ENCODE results near the gene TLCD2. TPM values are rescaled to one million over a fixed set of nuclear protein-coding genes. Genes with fewer than 3 reads are reported as not detected.

Gene TLCD2
- total and polyA plus RNA-seq, 2 of the 13 experiments (the other 11 are each of a cell fraction or from before 2014, with no cell fraction given), result 0.90 to 1.1 TPM

DNA sequence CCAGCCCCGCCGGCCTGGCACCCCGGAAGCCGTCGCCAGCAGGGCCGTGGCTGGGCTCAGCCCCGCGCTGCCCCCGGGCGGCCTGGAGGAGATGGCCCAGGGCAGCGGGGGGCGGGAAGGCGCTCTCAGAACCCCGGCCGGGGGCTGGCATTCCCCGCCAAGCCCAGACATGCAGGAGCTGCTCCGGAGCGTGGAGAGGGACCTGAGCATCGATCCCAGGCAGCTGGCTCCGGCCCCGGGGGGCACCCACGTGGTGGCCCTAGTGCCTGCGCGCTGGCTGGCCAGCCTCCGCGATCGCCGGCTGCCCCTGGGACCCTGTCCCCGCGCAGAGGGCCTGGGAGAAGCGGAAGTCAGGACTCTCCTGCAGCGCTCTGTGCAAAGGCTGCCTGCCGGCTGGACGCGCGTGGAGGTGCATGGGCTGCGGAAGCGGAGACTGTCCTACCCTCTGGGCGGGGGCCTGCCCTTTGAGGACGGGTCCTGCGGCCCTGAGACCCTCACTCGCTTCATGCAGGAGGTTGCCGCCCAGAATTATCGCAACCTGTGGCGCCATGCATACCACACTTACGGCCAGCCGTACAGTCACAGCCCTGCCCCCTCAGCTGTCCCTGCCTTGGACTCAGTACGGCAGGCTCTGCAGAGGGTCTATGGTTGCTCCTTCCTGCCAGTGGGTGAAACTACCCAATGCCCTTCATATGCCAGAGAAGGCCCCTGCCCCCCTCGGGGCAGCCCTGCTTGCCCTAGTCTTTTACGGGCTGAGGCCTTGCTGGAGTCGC is 14.9 kb upstream of the TLCD2 start (continued):
- TF ChIP-seq, protein P1, sequence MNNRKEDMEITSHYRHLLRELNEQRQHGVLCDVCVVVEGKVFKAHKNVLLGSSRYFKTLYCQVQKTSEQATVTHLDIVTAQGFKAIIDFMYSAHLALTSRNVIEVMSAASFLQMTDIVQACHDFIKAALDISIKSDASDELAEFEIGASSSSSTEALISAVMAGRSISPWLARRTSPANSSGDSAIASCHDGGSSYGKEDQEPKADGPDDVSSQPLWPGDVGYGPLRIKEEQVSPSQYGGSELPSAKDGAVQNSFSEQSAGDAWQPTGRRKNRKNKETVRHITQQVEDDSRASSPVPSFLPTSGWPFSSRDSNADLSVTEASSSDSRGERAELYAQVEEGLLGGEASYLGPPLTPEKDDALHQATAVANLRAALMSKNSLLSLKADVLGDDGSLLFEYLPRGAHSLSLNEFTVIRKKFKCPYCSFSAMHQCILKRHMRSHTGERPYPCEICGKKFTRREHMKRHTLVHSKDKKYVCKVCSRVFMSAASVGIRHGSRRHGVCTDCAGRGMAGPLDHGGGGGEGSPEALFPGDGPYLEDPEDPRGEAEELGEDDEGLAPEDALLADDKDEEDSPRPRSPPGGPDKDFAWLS (CRISPR knock-in tag; IDR thresholded peaks at IDR 0.05; ENCODE audit: borderline replicate concordance), result no peak
- TF ChIP-seq KDM2A (CRISPR knock-in tag; IDR thresholded peaks at IDR 0.05; ENCODE audit: borderline replicate concordance, low read depth), result peak; percentile 6; the same call in 1 of the 2 replicates
- TF ChIP-seq KLF6 (CRISPR knock-in tag; IDR thresholded peaks at IDR 0.05), result no peak
- TF ChIP-seq, protein P2, sequence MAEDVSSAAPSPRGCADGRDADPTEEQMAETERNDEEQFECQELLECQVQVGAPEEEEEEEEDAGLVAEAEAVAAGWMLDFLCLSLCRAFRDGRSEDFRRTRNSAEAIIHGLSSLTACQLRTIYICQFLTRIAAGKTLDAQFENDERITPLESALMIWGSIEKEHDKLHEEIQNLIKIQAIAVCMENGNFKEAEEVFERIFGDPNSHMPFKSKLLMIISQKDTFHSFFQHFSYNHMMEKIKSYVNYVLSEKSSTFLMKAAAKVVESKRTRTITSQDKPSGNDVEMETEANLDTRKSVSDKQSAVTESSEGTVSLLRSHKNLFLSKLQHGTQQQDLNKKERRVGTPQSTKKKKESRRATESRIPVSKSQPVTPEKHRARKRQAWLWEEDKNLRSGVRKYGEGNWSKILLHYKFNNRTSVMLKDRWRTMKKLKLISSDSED (CRISPR knock-in tag; IDR thresholded peaks at IDR 0.05), result 0 out of 2 replicates have a peak, but pooled peaks have one; percentile 2
- no peak for TF ChIP-seq ZNF569 (CRISPR knock-in tag; IDR thresholded peaks at IDR 0.05; ENCODE audit: borderline replicate concordance)
- TF ChIP-seq ETV5 (CRISPR knock-in tag; IDR thresholded peaks at IDR 0.05; ENCODE audit: borderline replicate concordance), result peak; percentile 60; the same call in 1 of the 2 replicates
- TF ChIP-seq ZSCAN30 (CRISPR knock-in tag; IDR thresholded peaks at IDR 0.05), result no peak
- TF ChIP-seq ZSCAN9 (CRISPR knock-in tag; IDR thresholded peaks at IDR 0.05; ENCODE audit: borderline replicate concordance), result no peak
- TF ChIP-seq WIZ (CRISPR knock-in tag; IDR thresholded peaks at IDR 0.05), result no peak
- peak; percentile 56; the same call in 1 of the 2 replicates for TF ChIP-seq MYC (CRISPR knock-in tag; IDR thresholded peaks at IDR 0.05; ENCODE audit: borderline replicate concordance)
- TF ChIP-seq NR2F1 (CRISPR knock-in tag; IDR thresholded peaks at IDR 0.05), result no peak
- TF ChIP-seq ARHGAP35 (CRISPR knock-in tag; IDR thresholded peaks at IDR 0.05; ENCODE audit: borderline replicate concordance), result no peak
- TF ChIP-seq, protein P3, sequence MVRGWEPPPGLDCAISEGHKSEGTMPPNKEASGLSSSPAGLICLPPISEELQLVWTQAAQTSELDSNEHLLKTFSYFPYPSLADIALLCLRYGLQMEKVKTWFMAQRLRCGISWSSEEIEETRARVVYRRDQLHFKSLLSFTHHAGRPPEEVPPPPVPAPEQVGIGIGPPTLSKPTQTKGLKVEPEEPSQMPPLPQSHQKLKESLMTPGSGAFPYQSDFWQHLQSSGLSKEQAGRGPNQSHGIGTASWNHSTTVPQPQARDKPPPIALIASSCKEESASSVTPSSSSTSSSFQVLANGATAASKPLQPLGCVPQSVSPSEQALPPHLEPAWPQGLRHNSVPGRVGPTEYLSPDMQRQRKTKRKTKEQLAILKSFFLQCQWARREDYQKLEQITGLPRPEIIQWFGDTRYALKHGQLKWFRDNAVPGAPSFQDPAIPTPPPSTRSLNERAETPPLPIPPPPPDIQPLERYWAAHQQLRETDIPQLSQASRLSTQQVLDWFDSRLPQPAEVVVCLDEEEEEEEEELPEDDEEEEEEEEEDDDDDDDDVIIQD (CRISPR knock-in tag; IDR thresholded peaks at IDR 0.05; ENCODE audit: low read depth), result no peak
- peak; percentile 79; the same call in 1 of the 2 replicates for TF ChIP-seq ZNF790 (CRISPR knock-in tag; IDR thresholded peaks at IDR 0.05; ENCODE audit: borderline replicate concordance)
- TF ChIP-seq EHMT2 (IDR thresholded peaks at IDR 0.05; ENCODE audit: borderline replicate concordance, low read depth, low read length), result no peak
- no peak for TF ChIP-seq CHD2 (IDR thresholded peaks at IDR 0.05; ENCODE audit: low read depth, low read length)
- TF ChIP-seq HOXA5 (CRISPR knock-in tag; IDR thresholded peaks at IDR 0.05), result 0 out of 2 replicates have a peak, but pooled peaks have one; percentile 36
- TF ChIP-seq, protein P4, sequence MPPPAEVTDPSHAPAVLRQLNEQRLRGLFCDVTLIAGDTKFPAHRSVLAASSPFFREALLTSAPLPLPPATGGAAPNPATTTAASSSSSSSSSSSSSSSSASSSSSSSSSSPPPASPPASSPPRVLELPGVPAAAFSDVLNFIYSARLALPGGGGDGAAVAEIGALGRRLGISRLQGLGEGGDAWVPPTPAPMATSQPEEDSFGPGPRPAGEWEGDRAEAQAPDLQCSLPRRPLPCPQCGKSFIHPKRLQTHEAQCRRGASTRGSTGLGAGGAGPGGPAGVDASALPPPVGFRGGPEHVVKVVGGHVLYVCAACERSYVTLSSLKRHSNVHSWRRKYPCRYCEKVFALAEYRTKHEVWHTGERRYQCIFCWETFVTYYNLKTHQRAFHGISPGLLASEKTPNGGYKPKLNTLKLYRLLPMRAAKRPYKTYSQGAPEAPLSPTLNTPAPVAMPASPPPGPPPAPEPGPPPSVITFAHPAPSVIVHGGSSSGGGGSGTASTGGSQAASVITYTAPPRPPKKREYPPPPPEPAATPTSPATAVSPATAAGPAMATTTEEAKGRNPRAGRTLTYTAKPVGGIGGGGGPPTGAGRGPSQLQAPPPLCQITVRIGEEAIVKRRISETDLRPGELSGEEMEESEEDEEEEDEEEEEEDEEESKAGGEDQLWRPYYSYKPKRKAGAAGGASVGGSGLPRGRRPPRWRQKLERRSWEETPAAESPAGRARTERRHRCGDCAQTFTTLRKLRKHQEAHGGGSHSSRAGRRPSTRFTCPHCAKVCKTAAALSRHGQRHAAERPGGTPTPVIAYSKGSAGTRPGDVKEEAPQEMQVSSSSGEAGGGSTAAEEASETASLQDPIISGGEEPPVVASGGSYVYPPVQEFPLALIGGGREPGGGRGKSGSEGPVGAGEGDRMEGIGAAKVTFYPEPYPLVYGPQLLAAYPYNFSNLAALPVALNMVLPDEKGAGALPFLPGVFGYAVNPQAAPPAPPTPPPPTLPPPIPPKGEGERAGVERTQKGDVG (CRISPR knock-in tag; IDR thresholded peaks at IDR 0.05; ENCODE audit: borderline replicate concordance), result 0 out of 2 replicates have a peak, but pooled peaks have one; percentile 52

Data from HepG2 (cell line).